T-helper 2 cell (primary cell): ENCODE results near the gene EXOC7.

Experiments used
- DNase-seq, 5 experiments: peaks; one replicate each; pipeline versions ENCODE4 v3.0.0 to v3.0.0-alpha.2; 2012 to 2022

Gene EXOC7

GRCh38 chr17:76039121-76039520 is 64.5 kb downstream of the EXOC7 start:
- DNase-seq: no peak

- DNase-seq: no peak
Observed at GRCh38 chr17:76038050-76038449, 65.5 kb downstream of the EXOC7 start.

GRCh38 chr17:76036497-76037261 is 66.9 kb downstream of the EXOC7 start:
- no peak for DNase-seq

GRCh38 chr17:76034428-76035350 is 68.9 kb downstream of the EXOC7 start:
- DNase-seq: no peak

GRCh38 chr17:76033139-76033538 is 70.4 kb downstream of the EXOC7 start:
- no peak for DNase-seq

- no peak for DNase-seq
Observed at GRCh38 chr17:76032780-76033108, 70.8 kb downstream of the EXOC7 start.

GRCh38 chr17:76032073-76032779 is 71.4 kb downstream of the EXOC7 start:
- DNase-seq: no peak
